ENCODE measurements around the gene TGFA. TPM values are rescaled to one million over a fixed set of nuclear protein-coding genes. Genes with fewer than 3 reads are reported as not detected.

The TGFA gene
- total RNA-seq, 4 donors from 2014 or later, result 19.2 to 62.4 (median 41.7) TPM

- H3K4me1 ChIP-seq, result no peaks in the 10 kb centered on the region
- H3K27me3 ChIP-seq, result no peaks in the 10 kb centered on the region
- H3K27ac ChIP-seq, result no peak overlapping the region
- H3K36me3 ChIP-seq, result no peaks in the 10 kb centered on the region
- no peaks in the 10 kb centered on the region for H3K9me3 ChIP-seq
- 73% methylated on average over 3 of the region's 3 CpGs for WGBS
- DNase-seq (ENCODE audit: low spot score in 2 of 2), result no peak
- no peak for TF ChIP-seq EP300 (IDR thresholded peaks at IDR 0.05)
- TF ChIP-seq POLR2AphosphoS5 (IDR thresholded peaks at IDR 0.05), result no peak
- TF ChIP-seq CTCF (IDR thresholded peaks at IDR 0.05), result no peak
- TF ChIP-seq POLR2A (IDR thresholded peaks at IDR 0.05), result no peak
- H3K4me3 ChIP-seq, result no peak overlapping the region
These were observed 93.3 kb downstream of the TGFA start for GRCh38 chr2:70460333-70460732.

GRCh38 chr2:70458661-70459060 lies 95.0 kb downstream of the TGFA start:
- no peaks in the 10 kb centered on the region for H3K27me3 ChIP-seq
- H3K4me3 ChIP-seq, result no peak overlapping the region
- H3K27ac ChIP-seq, result no peak overlapping the region
- TF ChIP-seq POLR2A (IDR thresholded peaks at IDR 0.05) (no peak), POLR2AphosphoS5 (IDR thresholded peaks at IDR 0.05) (no peak), CTCF (IDR thresholded peaks at IDR 0.05) (no peak), EP300 (IDR thresholded peaks at IDR 0.05) (no peak)
- no peaks in the 10 kb centered on the region for H3K4me1 ChIP-seq
- DNase-seq (ENCODE audit: low spot score in 2 of 2), result no peak
- no peaks in the 10 kb centered on the region for H3K9me3 ChIP-seq
- WGBS, result 74% methylated on average over 5 of the region's 5 CpGs
- H3K36me3 ChIP-seq, result no peaks in the 10 kb centered on the region

GRCh38 chr2:70456585-70457495 lies 96.8 kb downstream of the TGFA start:
- WGBS, result 88% methylated on average over 10 of the region's 10 CpGs
- Histone ChIP-seq H3K4me3 (no peak overlapping the region), H3K36me3 (no peaks in the 10 kb centered on the region), H3K9me3 (no peaks in the 10 kb centered on the region), H3K27me3 (no peaks in the 10 kb centered on the region), H3K4me1 (no peaks in the 10 kb centered on the region), H3K27ac (no peak overlapping the region)
- no peak for DNase-seq (ENCODE audit: low spot score in 2 of 2)
- no peak for TF ChIP-seq POLR2AphosphoS5 (IDR thresholded peaks at IDR 0.05)
- TF ChIP-seq EP300 (IDR thresholded peaks at IDR 0.05), result no peak
- TF ChIP-seq CTCF (IDR thresholded peaks at IDR 0.05), result no peak
- TF ChIP-seq POLR2A (IDR thresholded peaks at IDR 0.05), result no peak

GRCh38 chr2:70454936-70455544 lies 98.6 kb downstream of the TGFA start:
- H3K27me3 ChIP-seq, result no peaks in the 10 kb centered on the region
- H3K9me3 ChIP-seq, result no peaks in the 10 kb centered on the region
- H3K36me3 ChIP-seq, result no peaks in the 10 kb centered on the region
- no peak for TF ChIP-seq CTCF (IDR thresholded peaks at IDR 0.05)
- TF ChIP-seq EP300 (IDR thresholded peaks at IDR 0.05), result no peak
- TF ChIP-seq POLR2A (IDR thresholded peaks at IDR 0.05), result no peak
- TF ChIP-seq POLR2AphosphoS5 (IDR thresholded peaks at IDR 0.05), result no peak
- H3K27ac ChIP-seq, result no peak overlapping the region
- H3K4me3 ChIP-seq, result no peak overlapping the region
- 86% methylated on average over 2 of the region's 3 CpGs for WGBS
- H3K4me1 ChIP-seq, result peaks cover 2% of the 10 kb centered on the region
- DNase-seq (ENCODE audit: low spot score in 2 of 2), result no peak

GRCh38 chr2:70450641-70451250 lies 102.9 kb downstream of the TGFA start:
- H3K9me3 ChIP-seq, result no peaks in the 10 kb centered on the region
- H3K4me3 ChIP-seq, result no peak overlapping the region
- no peaks in the 10 kb centered on the region for H3K27me3 ChIP-seq
- no peak overlapping the region for H3K27ac ChIP-seq
- peaks cover 2% of the 10 kb centered on the region for H3K4me1 ChIP-seq
- peak in 1 of 2 donors; percentile 54 for DNase-seq (ENCODE audit: low spot score in 2 of 2)
- H3K36me3 ChIP-seq, result no peaks in the 10 kb centered on the region
- WGBS, result 65% methylated on average over 6 of the region's 7 CpGs
- TF ChIP-seq POLR2A (IDR thresholded peaks at IDR 0.05) (no peak), EP300 (IDR thresholded peaks at IDR 0.05) (no peak), CTCF (IDR thresholded peaks at IDR 0.05) (no peak), POLR2AphosphoS5 (IDR thresholded peaks at IDR 0.05) (no peak)
